WTC11 (cell line): ENCODE data around the gene ELAVL1. TPM values are rescaled to one million over a fixed set of nuclear protein-coding genes. Genes with fewer than 3 reads are reported as not detected.
"Not testable (repeated sequence)": the region's sequence is repeated elsewhere in the genome, so short reads cannot be mapped to it uniquely, and the experiment has no call there.

ENCODE experiments used
- ATAC-seq: fragments of 200-7000 bp; cut with Tn5 transposase; 2 replicates; pipeline ENCODE4 v1.10.0; 2021; ENCODE audit warnings: mild to moderate bottlenecking, moderate library complexity
- CTCF ChIA-PET: fragments of 300-600 bp; sonication (Branson Sonifier 250); formaldehyde crosslinking; loops from one replicate; lab custom pipeline; 2021; ENCODE audit warnings: antibody characterized with exemption; lab: Charles Lee
- POLR2A ChIA-PET: fragments of 350-600 bp; sonication (Branson Sonifier 250); formaldehyde crosslinking; loops from one replicate; lab custom pipeline; 2021; ENCODE audit warnings: antibody characterized with exemption; lab: Charles Lee
- DNase-seq: peaks from one replicate; pipeline ENCODE4 v3.0.0; 2021; ENCODE audit warnings: low spot score
- H3K27ac Mint-ChIP-seq: 2 replicates; pipeline ENCODE4 v1.8.0; 2021; ENCODE audit warnings: mixed read lengths
- H3K27me3 Mint-ChIP-seq: 2 replicates; pipeline ENCODE4 v1.8.0; 2021; ENCODE audit warnings: low read depth, mild to moderate bottlenecking, moderate library complexity, mixed read lengths
- H3K36me3 Mint-ChIP-seq: 2 replicates; pipeline ENCODE4 v1.8.0; 2021; ENCODE audit warnings: mixed read lengths
- H3K4me1 Mint-ChIP-seq: 2 replicates; pipeline ENCODE4 v1.8.0; 2022; ENCODE audit warnings: mixed read lengths
- H3K4me3 Mint-ChIP-seq: 2 replicates; pipeline ENCODE4 v1.8.0; 2021; ENCODE audit warnings: mild to moderate bottlenecking, moderate library complexity, mixed read lengths
- H3K9me3 Mint-ChIP-seq: 2 replicates; pipeline ENCODE4 v1.8.0; 2021; ENCODE audit warnings: mixed read lengths
- AFF4 ChIP-seq: sonication (generic); formaldehyde crosslinking; IDR thresholded peaks from 2 replicates; pipeline ENCODE4 v1.8.1; 2023; ENCODE audit warnings: mild to moderate bottlenecking, missing genetic modification reagents, borderline replicate concordance
- CDX4 ChIP-seq: fragments of 250-450 bp; sonication (Bioruptor Pico); IDR thresholded peaks from 2 replicates; pipeline ENCODE4 v1.9.0; 2021; ENCODE audit warnings: moderate library complexity, mild to moderate bottlenecking, inconsistent platforms, borderline replicate concordance
- CTCF ChIP-seq: fragments of 200-600 bp; IDR thresholded peaks from 2 replicates; pipeline ENCODE4 v1.8.0; 2022; ENCODE audit warnings: antibody characterized with exemption
- E2F5 ChIP-seq: sonication (generic); formaldehyde crosslinking; IDR thresholded peaks from 2 replicates; pipeline ENCODE4 v1.8.1; 2022; ENCODE audit warnings: mild to moderate bottlenecking, moderate library complexity, missing genetic modification reagents
- GRHL2 ChIP-seq: fragments of 250-450 bp; sonication (Bioruptor Pico); IDR thresholded peaks from 2 replicates; pipeline ENCODE4 v1.8.0; 2022; ENCODE audit warnings: mild to moderate bottlenecking, moderate library complexity; ENCODE audit not compliant: insufficient replicate concordance, severe bottlenecking
- PRRX2 ChIP-seq: fragments of 250-450 bp; sonication (Bioruptor Pico); IDR thresholded peaks from 2 replicates; pipeline ENCODE4 v1.8.0; 2021; ENCODE audit warnings: mild to moderate bottlenecking
- RELA ChIP-seq: sonication (generic); formaldehyde crosslinking; IDR thresholded peaks from 2 replicates; pipeline ENCODE4 v1.8.1; 2022; ENCODE audit warnings: missing genetic modification reagents, mild to moderate bottlenecking, borderline replicate concordance
- STAT6 ChIP-seq: sonication (generic); formaldehyde crosslinking; conservative IDR thresholded peaks from 2 replicates; pipeline ENCODE4 v1.8.1; 2023; ENCODE audit warnings: mild to moderate bottlenecking, low read depth, missing genetic modification reagents, moderate library complexity
- total RNA-seq: library from RNA; stranded (reverse); gene quantifications from 3 replicates; pipeline ENCODE4 v1.2.3, GENCODE V29; 2021

ELAVL1 gene
- total RNA-seq, 1 experiment from 2014 or later = 160 TPM

GRCh38 chr19:7930765-7931164 lies 74.7 kb downstream of the ELAVL1 start:
- Mint-ChIP-seq H3K4me3 (no peak overlapping the region), H3K9me3 (no peaks in the 10 kb centered on the region), H3K4me1 (peaks cover 4% of the 10 kb centered on the region; the same call in 1 of the 2 replicates), H3K36me3 (peaks cover 23% of the 10 kb centered on the region), H3K27me3 (no peaks in the 10 kb centered on the region), H3K27ac (no peak overlapping the region)
- no peak for DNase-seq
- ChIA-PET POLR2A (interaction anchor here (0.6 to 0.9 kb wide), 3 partner anchors 13 to 138 kb away, joined by 3 to 5 read pairs (median 3); partner anchors contain the start of gene TIMM44), CTCF (interaction anchor here (1.6 to 2.5 kb wide), 3 partner anchors 10 to 13 kb away, joined by 4 to 43 read pairs (median 39); partner anchors contain the start of genes SNAPC2 and TIMM44)
- no peak for TF ChIP-seq GRHL2 (CRISPR knock-in tag)
- TF ChIP-seq RELA (CRISPR knock-in tag) = no peak
- TF ChIP-seq PRRX2 (CRISPR knock-in tag) = no peak
- TF ChIP-seq CDX4 = no peak
- no peak for TF ChIP-seq AFF4 (CRISPR knock-in tag)
- TF ChIP-seq CTCF = no peak
- no peak for TF ChIP-seq STAT6 (CRISPR knock-in tag)
- ATAC-seq = no peak

GRCh38 chr19:7930030-7930429 lies 75.4 kb downstream of the ELAVL1 start:
- H3K9me3 Mint-ChIP-seq, H3K4me3 Mint-ChIP-seq, H3K27ac Mint-ChIP-seq, H3K4me1 Mint-ChIP-seq, ATAC-seq, H3K27me3 Mint-ChIP-seq, DNase-seq: not testable (repeated sequence)
- peaks cover 21% of the 10 kb centered on the region for H3K36me3 Mint-ChIP-seq
- ChIA-PET POLR2A (interaction anchor here (0.6 to 0.9 kb wide), 5 partner anchors 13 to 209 kb away, joined by 3 to 6 read pairs (median 3); partner anchors contain the start of gene TIMM44), CTCF (interaction anchor here (1.1 to 2.5 kb wide), 7 partner anchors 8 to 125 kb away, joined by 3 to 43 read pairs (median 11); partner anchors contain the start of genes SNAPC2 and TIMM44)

- peaks cover 17% of the 10 kb centered on the region for H3K36me3 Mint-ChIP-seq
- no peaks in the 10 kb centered on the region for H3K27me3 Mint-ChIP-seq
These were observed 76.4 kb downstream of the ELAVL1 start for GRCh38 chr19:7928741-7929701.

More at GRCh38 chr19:7928741-7929701, 76.4 kb downstream of the ELAVL1 start:
- Mint-ChIP-seq H3K4me1 (peaks cover 4% of the 10 kb centered on the region; the same call in 1 of the 2 replicates), H3K9me3 (no peaks in the 10 kb centered on the region), H3K27ac (peak overlapping the region; percentile 70; the same call in 1 of the 2 replicates)
- CTCF ChIA-PET = interaction anchor here (0.7 to 2.5 kb wide), 24 partner anchors 8 to 361 kb away, joined by 3 to 43 read pairs (median 7); partner anchors contain the start of genes MAP2K7, SNAPC2 and TIMM44
- DNase-seq = peak; percentile 84
- POLR2A ChIA-PET = interaction anchor here (0.7 to 1.3 kb wide), 3 partner anchors 15 to 71 kb away, joined by 8 to 13 read pairs (median 11); partner anchors contain the start of gene TIMM44
- TF ChIP-seq CTCF = peak; percentile 71
- TF ChIP-seq E2F5 (CRISPR knock-in tag) = no peak
- TF ChIP-seq, all 79 proteins: peak for 1
- H3K4me3 Mint-ChIP-seq = no peak overlapping the region
- peak; percentile 63 for ATAC-seq
